HFFc6 (cell line): Measurements from ENCODE around the gene ILDR2. TPM values are rescaled to one million over a fixed set of nuclear protein-coding genes. Genes with fewer than 3 reads are reported as not detected.
"Not testable (repeated sequence)": the region's sequence is repeated elsewhere in the genome, so short reads cannot be mapped to it uniquely, and the experiment has no call there.

Source experiments
- DNase-seq: peaks from one replicate; pipeline ENCODE4 v3.0.0-alpha.2; 2018
- H3K27ac Mint-ChIP-seq: 2 replicates; pipeline ENCODE4 v1.8.0; 2020; ENCODE audit warnings: mild to moderate bottlenecking, mixed read lengths
- H3K27me3 Mint-ChIP-seq: 2 replicates; pipeline ENCODE4 v1.8.0; 2021; ENCODE audit warnings: mild to moderate bottlenecking, moderate library complexity, mixed read lengths; ENCODE audit not compliant: insufficient read depth
- H3K36me3 Mint-ChIP-seq: 2 replicates; pipeline ENCODE4 v1.8.0; 2021; ENCODE audit warnings: low read depth, mixed read lengths
- H3K4me1 Mint-ChIP-seq: 2 replicates; pipeline ENCODE4 v1.8.0; 2020; ENCODE audit warnings: low read depth, mixed read lengths
- H3K4me3 Mint-ChIP-seq: 2 replicates; pipeline ENCODE4 v1.8.0; 2020; ENCODE audit warnings: mild to moderate bottlenecking, moderate library complexity, mixed read lengths
- H3K9me3 Mint-ChIP-seq: 2 replicates; pipeline ENCODE4 v1.8.0; 2020; ENCODE audit warnings: mild to moderate bottlenecking, mixed read lengths
- total RNA-seq, 6 experiments: library from RNA; stranded (reverse); fragmentation: NEBNext Ultra II Directional; extraction: Animal tissue kit (Norgen Biotek cat#: 25700); gene quantifications; 2 replicates in 1 of 6; 3 replicates in 5 of 6; pipeline ENCODE4 v1.2.3, GENCODE V29; 2021
- TF ChIP-seq, protein P1 (sequence below): fragments of 200-600 bp; sonication (generic); IDR thresholded peaks from 2 replicates; pipeline ENCODE4 v1.5.0; 2021; ENCODE audit warnings: antibody characterized with exemption, mild to moderate bottlenecking

The ILDR2 gene
- total RNA-seq, 6 experiments from 2014 or later: not detected

DNA sequence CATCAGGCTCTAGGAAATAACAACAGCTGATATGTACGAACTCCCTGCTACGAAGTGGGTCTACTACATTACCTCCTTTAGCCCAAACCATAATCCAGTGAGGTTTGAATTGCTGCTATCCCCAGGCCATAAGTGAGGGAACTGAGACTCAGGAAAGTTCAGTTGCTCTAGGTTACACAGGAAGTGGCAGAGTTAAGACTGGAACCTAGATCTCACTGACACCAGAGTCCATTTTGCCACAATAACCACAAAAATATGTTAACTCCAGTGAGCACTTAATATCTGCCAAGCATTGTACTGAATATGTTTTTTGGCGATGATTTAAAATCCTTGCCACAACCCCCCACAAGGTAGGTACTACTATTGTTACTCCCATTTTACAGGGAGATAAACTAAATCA is 90.4 kb downstream of the ILDR2 start:
- DNase-seq: no peak
- TF ChIP-seq, protein P1, sequence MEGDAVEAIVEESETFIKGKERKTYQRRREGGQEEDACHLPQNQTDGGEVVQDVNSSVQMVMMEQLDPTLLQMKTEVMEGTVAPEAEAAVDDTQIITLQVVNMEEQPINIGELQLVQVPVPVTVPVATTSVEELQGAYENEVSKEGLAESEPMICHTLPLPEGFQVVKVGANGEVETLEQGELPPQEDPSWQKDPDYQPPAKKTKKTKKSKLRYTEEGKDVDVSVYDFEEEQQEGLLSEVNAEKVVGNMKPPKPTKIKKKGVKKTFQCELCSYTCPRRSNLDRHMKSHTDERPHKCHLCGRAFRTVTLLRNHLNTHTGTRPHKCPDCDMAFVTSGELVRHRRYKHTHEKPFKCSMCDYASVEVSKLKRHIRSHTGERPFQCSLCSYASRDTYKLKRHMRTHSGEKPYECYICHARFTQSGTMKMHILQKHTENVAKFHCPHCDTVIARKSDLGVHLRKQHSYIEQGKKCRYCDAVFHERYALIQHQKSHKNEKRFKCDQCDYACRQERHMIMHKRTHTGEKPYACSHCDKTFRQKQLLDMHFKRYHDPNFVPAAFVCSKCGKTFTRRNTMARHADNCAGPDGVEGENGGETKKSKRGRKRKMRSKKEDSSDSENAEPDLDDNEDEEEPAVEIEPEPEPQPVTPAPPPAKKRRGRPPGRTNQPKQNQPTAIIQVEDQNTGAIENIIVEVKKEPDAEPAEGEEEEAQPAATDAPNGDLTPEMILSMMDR: no peak
- H3K27ac Mint-ChIP-seq: no peak overlapping the region
- H3K4me3 Mint-ChIP-seq: no peak overlapping the region
- no peaks in the 10 kb centered on the region for H3K4me1 Mint-ChIP-seq
- H3K9me3 Mint-ChIP-seq: no peaks in the 10 kb centered on the region
- H3K27me3 Mint-ChIP-seq: peaks cover 12% of the 10 kb centered on the region
- H3K36me3 Mint-ChIP-seq: no peaks in the 10 kb centered on the region

DNA sequence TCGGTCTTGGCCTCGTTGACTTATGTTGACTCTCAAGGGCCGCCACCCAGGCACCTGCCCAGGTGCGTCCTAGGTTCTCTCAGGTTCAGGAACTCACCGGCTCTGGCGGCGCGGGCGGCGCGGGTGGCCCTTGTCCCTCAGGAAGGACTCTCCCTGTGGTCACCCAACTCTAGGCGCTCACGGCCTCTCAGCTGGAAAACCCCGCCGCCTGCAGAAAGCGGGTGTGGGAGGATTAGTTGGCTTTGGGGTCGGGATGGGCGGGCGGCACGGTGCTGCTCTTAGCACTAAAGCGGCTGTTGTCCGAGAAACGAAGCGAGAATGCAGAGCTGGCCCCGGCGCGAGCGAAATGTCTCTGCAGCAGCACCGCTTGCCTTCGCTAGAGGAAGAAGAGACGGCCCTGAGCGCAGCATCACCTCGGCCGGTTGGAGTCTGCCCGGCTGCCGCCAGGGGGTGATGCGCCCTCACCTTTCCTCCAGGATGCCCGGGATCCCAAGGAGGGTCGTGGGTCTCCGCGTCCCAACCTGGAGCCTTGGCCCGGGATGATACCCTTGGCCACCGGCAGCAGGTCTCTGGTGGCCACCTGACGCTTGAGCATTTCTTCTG is 91.2 kb downstream of the ILDR2 start:
- Mint-ChIP-seq H3K9me3 (no peaks in the 10 kb centered on the region), H3K4me3 (no peak overlapping the region), H3K36me3 (no peaks in the 10 kb centered on the region), H3K27ac (no peak overlapping the region), H3K27me3 (peaks cover 12% of the 10 kb centered on the region), H3K4me1 (no peaks in the 10 kb centered on the region)
- DNase-seq: no peak
- TF ChIP-seq, protein P1: peak; percentile 76

DNA sequence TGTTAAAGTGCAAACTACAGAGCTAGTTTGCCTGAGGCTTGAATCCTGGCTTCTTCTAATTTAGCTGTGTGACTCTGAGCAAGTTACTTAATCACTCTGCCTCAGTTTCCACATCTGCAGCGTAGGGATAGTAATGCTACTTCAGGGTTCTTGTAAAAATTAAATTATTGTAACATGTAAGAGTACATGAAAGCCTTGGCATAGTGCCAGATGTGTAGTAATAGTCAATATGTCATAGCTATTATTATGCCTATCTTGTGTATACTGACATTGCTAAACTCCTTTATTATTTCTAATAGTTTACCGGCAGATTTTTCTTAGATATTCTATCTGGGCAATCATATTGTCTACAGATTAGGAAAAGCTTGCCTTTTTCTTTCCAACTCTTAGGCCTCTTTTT is 92.4 kb downstream of the ILDR2 start:
- Mint-ChIP-seq H3K36me3 (0 out of 2 replicates have a peak, but pooled peaks cover 4% of the 10 kb centered on the region), H3K9me3 (peaks cover 4% of the 10 kb centered on the region; the same call in 1 of the 2 replicates), H3K27ac (no peak overlapping the region)

GRCh38 chr1:166878173-166878917 is 97.0 kb downstream of the ILDR2 start:
- not testable (repeated sequence) for H3K27ac Mint-ChIP-seq, H3K27me3 Mint-ChIP-seq, H3K36me3 Mint-ChIP-seq, H3K4me3 Mint-ChIP-seq, DNase-seq, H3K9me3 Mint-ChIP-seq
- H3K4me1 Mint-ChIP-seq: peaks cover 19% of the 10 kb centered on the region

More for the DNA sequence above, 92.4 kb downstream of the ILDR2 start:
- Mint-ChIP-seq H3K4me3 (no peak overlapping the region), H3K4me1 (no peaks in the 10 kb centered on the region), H3K27me3 (peaks cover 12% of the 10 kb centered on the region)
- TF ChIP-seq, protein P1: no peak
- no peak for DNase-seq

GRCh38 chr1:166876540-166876838 is 98.9 kb downstream of the ILDR2 start:
- no peak for DNase-seq
- Mint-ChIP-seq H3K36me3 (peaks cover 4% of the 10 kb centered on the region; the same call in 1 of the 2 replicates), H3K27ac (peak overlapping the region; percentile 94), H3K4me1 (peaks cover 31% of the 10 kb centered on the region), H3K27me3 (no peaks in the 10 kb centered on the region; the same call in 1 of the 2 replicates), H3K4me3 (peak overlapping the region; percentile 94), H3K9me3 (peaks cover 4% of the 10 kb centered on the region; the same call in 1 of the 2 replicates)
- TF ChIP-seq, protein P1: peak; percentile 48
